Epithelial cell of proximal tubule (primary cell): ENCODE measurements around the gene OR2L8. TPM values are rescaled to one million over a fixed set of nuclear protein-coding genes. Genes with fewer than 3 reads are reported as not detected.

ENCODE experiments used
- DNase-seq: peaks from one replicate; pipeline ENCODE4 v3.0.0-alpha.2; 2011; ENCODE audit warnings: low read depth
- H3K4me3 ChIP-seq: 2 replicates; pipeline ENCODE4 v1.5.1; 2011; ENCODE audit warnings: low read depth, mild to moderate bottlenecking, low read length
- CTCF ChIP-seq: conservative IDR thresholded peaks from 2 replicates; pipeline ENCODE4 v1.5.1; 2012; ENCODE audit warnings: low read depth, mild to moderate bottlenecking, low read length
- total RNA-seq: library from RNA; depleted of rRNA; stranded (reverse); fragments of >200 nt; gene quantifications from 2 replicates; pipeline ENCODE4 v1.2.3, GENCODE V29; 2015

OR2L8 gene
- total RNA-seq, 1 donor from 2014 or later, result not detected

GRCh38 chr1:247966532-247967204 lies 18.0 kb downstream of the OR2L8 start:
- DNase-seq, result no peak
- TF ChIP-seq CTCF, result no peak
- no peak overlapping the region for H3K4me3 ChIP-seq

GRCh38 chr1:247992986-247993385 lies 44.3 kb downstream of the OR2L8 start:
- no peak overlapping the region for H3K4me3 ChIP-seq
- no peak for DNase-seq
- no peak for TF ChIP-seq CTCF

- no peak for TF ChIP-seq CTCF
Measured at GRCh38 chr1:247998811-247999210, 50.2 kb downstream of the OR2L8 start.

More at GRCh38 chr1:247998811-247999210, 50.2 kb downstream of the OR2L8 start:
- no peak overlapping the region for H3K4me3 ChIP-seq
- DNase-seq, result no peak

Other genes with a start within 250 kb of the OR2L8 start
- not detected in 2 replicates for gene OR6F1, start 232.2 kb upstream of the OR2L8 start, total RNA-seq
- gene OR14K1, start 210.2 kb upstream of the OR2L8 start, total RNA-seq, result not detected in 2 replicates
- gene OR14A2, start 200.7 kb upstream of the OR2L8 start, total RNA-seq, result not detected in 2 replicates
- not detected in 2 replicates for gene OR1C1, start 188.3 kb upstream of the OR2L8 start, total RNA-seq
- gene OR14A16, start 124.7 kb upstream of the OR2L8 start, total RNA-seq, result not detected in 2 replicates
- gene OR11L1, start 107.0 kb upstream of the OR2L8 start, total RNA-seq, result not detected in 2 replicates
- gene TRIM58, start 91.7 kb upstream of the OR2L8 start, total RNA-seq, result 2.0 and 6.0 TPM in 2 replicates
- 2.2 TPM in 1 of 2 replicates, not detected in the other for gene OR2W3, start 53.3 kb upstream of the OR2L8 start, total RNA-seq
- 0.14 TPM in 1 of 2 replicates, not detected in the other for gene OR2T8, start 28.6 kb upstream of the OR2L8 start, total RNA-seq
- gene OR2AJ1, start 24.0 kb upstream of the OR2L8 start, total RNA-seq, result not detected in 2 replicates
- gene OR2AK2, start 16.4 kb downstream of the OR2L8 start, total RNA-seq, result not detected in 2 replicates
- gene OR2L5, start 64.8 kb downstream of the OR2L8 start, total RNA-seq, result not detected in 2 replicates
- not detected in 2 replicates for gene OR2L2, start 81.2 kb downstream of the OR2L8 start, total RNA-seq
- not detected in 2 replicates for gene OR2L3, start 98.0 kb downstream of the OR2L8 start, total RNA-seq
- not detected in 2 replicates for gene OR2L13, start 146.3 kb downstream of the OR2L8 start, total RNA-seq
- gene OR2M5, start 196.3 kb downstream of the OR2L8 start, total RNA-seq, result not detected in 2 replicates
- not detected in 2 replicates for gene OR2M2, start 226.0 kb downstream of the OR2L8 start, total RNA-seq
- not detected in 2 replicates for gene OR2M3, start 248.4 kb downstream of the OR2L8 start, total RNA-seq